Fibroblast of lung (primary cell): ENCODE results near the gene TCF20. TPM values are rescaled to one million over a fixed set of nuclear protein-coding genes. Genes with fewer than 3 reads are reported as not detected.

ENCODE experiments used
- DNase-seq, 2 donors: peaks; one replicate each; pipeline versions ENCODE4 v3.0.0 to v3.0.0-alpha.2; 2010; ENCODE audit warnings: low read depth in 2 of 2
- H2AFZ ChIP-seq: 2 replicates; pipeline ENCODE4 v1.5.1; 2012; ENCODE audit warnings: low read length, control low read depth, inconsistent platforms
- H3K27ac ChIP-seq: 2 replicates; pipeline ENCODE4 v1.5.1; 2011; ENCODE audit warnings: low read length, control low read depth; ENCODE audit not compliant: insufficient read depth
- H3K27me3 ChIP-seq: 2 replicates; pipeline ENCODE4 v1.5.1; 2011; ENCODE audit warnings: mild to moderate bottlenecking, low read length; ENCODE audit not compliant: control insufficient read depth, insufficient read depth
- H3K36me3 ChIP-seq: 2 replicates; pipeline ENCODE4 v1.5.1; 2011; ENCODE audit warnings: low read length; ENCODE audit not compliant: control insufficient read depth, insufficient read depth
- H3K4me1 ChIP-seq: 2 replicates; pipeline ENCODE4 v1.5.1; 2011; ENCODE audit warnings: low read length; ENCODE audit not compliant: control insufficient read depth, insufficient read depth; ENCODE audit errors: extremely low read depth
- H3K4me2 ChIP-seq: 2 replicates; pipeline ENCODE4 v1.5.1; 2011; ENCODE audit warnings: low read length, control low read depth; ENCODE audit not compliant: insufficient read depth; ENCODE audit errors: extremely low read depth
- H3K4me3 ChIP-seq, 4 experiments: fragments of 200-600 bp in 1 of 4; sonication (generic) in 1 of 4; replicated peaks in 1 of 4; 2 replicates each; pipeline ENCODE4 v1.5.1; 2011 to 2016; ENCODE audit warnings: low read length in 4 of 4, low read depth in 3 of 4, mild to moderate bottlenecking in 3 of 4, control low read depth in 2 of 4, inconsistent platforms in 1 of 4, mixed read lengths in 1 of 4; ENCODE audit not compliant: insufficient read depth in 1 of 4; ENCODE audit errors: control extremely low read depth in 1 of 4
- H3K79me2 ChIP-seq: 2 replicates; pipeline ENCODE4 v1.5.1; 2012; ENCODE audit warnings: mild to moderate bottlenecking, low read length, inconsistent platforms; ENCODE audit not compliant: control insufficient read depth, insufficient read depth
- H3K9ac ChIP-seq: 2 replicates; pipeline ENCODE4 v1.5.1; 2011; ENCODE audit warnings: mild to moderate bottlenecking, low read length, control low read depth; ENCODE audit not compliant: insufficient read depth
- H3K9me3 ChIP-seq: 2 replicates; pipeline ENCODE4 v1.5.1; 2012; ENCODE audit warnings: low read depth, low read length; ENCODE audit not compliant: control insufficient read depth, insufficient read depth
- H4K20me1 ChIP-seq: 2 replicates; pipeline ENCODE4 v1.5.1; 2011; ENCODE audit warnings: low read length; ENCODE audit not compliant: control insufficient read depth, insufficient read depth; ENCODE audit errors: extremely low read depth
- CTCF ChIP-seq, 2 donors: IDR thresholded peaks in 1 of 2; conservative IDR thresholded peaks in 1 of 2; 1 replicate in 1 of 2; 2 replicates in 1 of 2; pipeline ENCODE4 v1.5.1; 2011 to 2012; ENCODE audit warnings: low read length in 2 of 2, control low read depth in 1 of 2, inconsistent platforms in 1 of 2, low read depth in 1 of 2, mild to moderate bottlenecking in 1 of 2
- EZH2 ChIP-seq: IDR thresholded peaks from 2 replicates; pipeline ENCODE4 v1.5.1; 2012; ENCODE audit warnings: low read length, control low read depth, mild to moderate bottlenecking; ENCODE audit errors: missing control alignments
- polyA plus RNA-seq, 2 donors: library from polyadenylated mRNA; depleted of rRNA in 1 of 2; stranded (reverse) in 1 of 2; unstranded in 1 of 2; fragments of >200 nt; gene quantifications; 2 replicates each; pipeline ENCODE4 v1.2.1, GENCODE V29; 2011 to 2012; ENCODE audit warnings: missing spikeins in 1 of 2
- total RNA-seq: library from RNA; depleted of rRNA; stranded (reverse); fragments of >200 nt; gene quantifications from 2 replicates; pipeline ENCODE4 v1.2.1, GENCODE V29; 2014

TCF20 gene
- total and polyA plus RNA-seq, 2 donors (not counting 1 experiment from before 2014, with no cell fraction given) = 11.8 to 25.4 TPM

- H3K9ac ChIP-seq = no peak overlapping the region
- H3K27ac ChIP-seq = no peak overlapping the region
- no peak overlapping the region for H3K4me3 ChIP-seq
- no peak overlapping the region for H3K4me2 ChIP-seq
- H3K9me3 ChIP-seq = no peaks in the 10 kb centered on the region
- TF ChIP-seq CTCF (conservative IDR thresholded peaks at IDR 0.05 in 1 of 2, IDR thresholded peaks at IDR 0.05 in 1 of 2; ENCODE audit: low read depth in 1 of 2, low read length in 2 of 2) (no peak), EZH2 (no peak)
- H3K27me3 ChIP-seq = peaks cover 2% of the 10 kb centered on the region
- no peaks in the 10 kb centered on the region for H3K4me1 ChIP-seq
- DNase-seq = no peak
- no peaks in the 10 kb centered on the region for H4K20me1 ChIP-seq
- no peaks in the 10 kb centered on the region for H3K36me3 ChIP-seq
- H3K79me2 ChIP-seq = no peaks in the 10 kb centered on the region
- no peak overlapping the region for H2AFZ ChIP-seq
Measured at GRCh38 chr22:42291287-42291686, 20.8 kb upstream of the TCF20 start.

GRCh38 chr22:42289671-42290541 is 19.5 kb upstream of the TCF20 start:
- Histone ChIP-seq H2AFZ (no peak overlapping the region), H3K9me3 (no peaks in the 10 kb centered on the region), H3K9ac (no peak overlapping the region), H4K20me1 (no peaks in the 10 kb centered on the region), H3K4me3 (no peak overlapping the region), H3K27ac (no peak overlapping the region), H3K27me3 (peaks cover 2% of the 10 kb centered on the region), H3K4me2 (no peak overlapping the region), H3K79me2 (no peaks in the 10 kb centered on the region), H3K4me1 (no peaks in the 10 kb centered on the region), H3K36me3 (no peaks in the 10 kb centered on the region)
- peak in 1 of 2 donors; percentile 30 for DNase-seq
- TF ChIP-seq CTCF (conservative IDR thresholded peaks at IDR 0.05 in 1 of 2, IDR thresholded peaks at IDR 0.05 in 1 of 2; ENCODE audit: low read depth in 1 of 2, low read length in 2 of 2) (no peak), EZH2 (no peak)

GRCh38 chr22:42288791-42289190 is 18.3 kb upstream of the TCF20 start:
- Histone ChIP-seq H3K9me3 (no peaks in the 10 kb centered on the region), H4K20me1 (no peaks in the 10 kb centered on the region), H3K9ac (no peak overlapping the region), H3K4me2 (no peak overlapping the region), H3K27ac (no peak overlapping the region), H3K27me3 (peaks cover 10% of the 10 kb centered on the region), H2AFZ (no peak overlapping the region), H3K4me1 (no peaks in the 10 kb centered on the region), H3K79me2 (no peaks in the 10 kb centered on the region), H3K36me3 (no peaks in the 10 kb centered on the region), H3K4me3 (no peak overlapping the region)
- no peak for DNase-seq
- TF ChIP-seq EZH2 = no peak
- no peak for TF ChIP-seq CTCF (conservative IDR thresholded peaks at IDR 0.05 in 1 of 2, IDR thresholded peaks at IDR 0.05 in 1 of 2; ENCODE audit: low read depth in 1 of 2, low read length in 2 of 2)
